Spleen (tissue), 11 donors: ENCODE data around the gene APOBEC3G. TPM values are rescaled to one million over a fixed set of nuclear protein-coding genes. Genes with fewer than 3 reads are reported as not detected.

Experiments
- DNase-seq: peaks from one replicate; pipeline ENCODE4 v3.0.0-alpha.2; 2020
- H3K27ac ChIP-seq, 8 donors: fragments of 200-600 bp; sonication (generic) in 7 of 8; 1 replicate in 4 of 8; 2 replicates in 4 of 8; pipeline versions ENCODE4 v1.5.0 to v1.8.0; 2016 to 2021; ENCODE audit warnings: inconsistent platforms in 4 of 8, mild to moderate bottlenecking in 4 of 8, moderate library complexity in 1 of 8
- H3K27me3 ChIP-seq, 7 donors: fragments of 200-600 bp; sonication (generic) in 6 of 7; replicated peaks in 1 of 7; 1 replicate in 4 of 7; 2 replicates in 3 of 7; pipeline versions ENCODE4 v1.5.0 to v1.8.0; 2016 to 2021; ENCODE audit warnings: inconsistent platforms in 3 of 7, mild to moderate bottlenecking in 1 of 7
- H3K36me3 ChIP-seq, 6 donors: fragments of 200-600 bp; sonication (generic) in 5 of 6; 1 replicate in 4 of 6; 2 replicates in 2 of 6; pipeline versions ENCODE4 v1.5.0 to v1.8.0; 2016 to 2021; ENCODE audit warnings: inconsistent platforms in 2 of 6
- H3K4me1 ChIP-seq, 6 donors: fragments of 200-600 bp; sonication (generic) in 5 of 6; 1 replicate in 3 of 6; 2 replicates in 3 of 6; pipeline versions ENCODE4 v1.5.0 to v1.8.0; 2016 to 2021; ENCODE audit warnings: inconsistent platforms in 3 of 6
- H3K4me3 ChIP-seq, 8 donors: fragments of 200-600 bp; sonication (generic) in 7 of 8; 1 replicate in 4 of 8; 2 replicates in 4 of 8; pipeline versions ENCODE4 v1.5.0 to v1.8.0; 2016 to 2021; ENCODE audit warnings: inconsistent platforms in 4 of 8, mild to moderate bottlenecking in 4 of 8, moderate library complexity in 2 of 8
- H3K9me3 ChIP-seq, 8 donors: fragments of 200-600 bp; sonication (generic) in 7 of 8; 1 replicate in 4 of 8; 2 replicates in 4 of 8; pipeline versions ENCODE4 v1.5.0 to v1.8.0; 2016 to 2021; ENCODE audit warnings: inconsistent platforms in 4 of 8
- POLR2A ChIP-seq, 3 donors: fragments of 450-650 bp; IDR thresholded peaks; one replicate each; pipeline ENCODE4 v1.5.1; 2017; ENCODE audit warnings: antibody characterized with exemption in 3 of 3, mild to moderate bottlenecking in 1 of 3
- POLR2AphosphoS5 ChIP-seq, 3 donors: sonication (generic); formaldehyde crosslinking; IDR thresholded peaks; one replicate each; pipeline ENCODE4 v1.5.1; 2017; ENCODE audit warnings: antibody characterized with exemption in 3 of 3
- WGBS, 5 donors: extraction: QIAGEN DNeasy Blood & Tissue Kit in 3 of 5; methylation state at CpG; one replicate each; pipeline versions ENCODE4 v1.1.5 to v1.1.7; 2013 to 2018; 5-methylcytosine and 5-hydroxymethylcytosine counted together
- intact Hi-C: fragments of 100-400 bp; cut with DNase I; formaldehyde crosslinking; loops from one replicate; pipeline ENCODE4 v1.15.0; 2023; ENCODE audit warnings: low total_unique reads
- polyA plus RNA-seq, 3 donors: library from polyadenylated mRNA; stranded (reverse); fragments of 200-250 nt; gene quantifications; one replicate each; pipeline ENCODE4 v1.2.1, GENCODE V29; 2013
- total RNA-seq, 7 donors: library from RNA; depleted of rRNA in 3 of 7; stranded (reverse); fragments of >200 nt in 3 of 7; fragmentation: NEBNext Ultra II Directional in 4 of 7; extraction: Animal tissue kit (Norgen Biotek cat#: 25700) in 4 of 7; gene quantifications; one replicate each; pipeline versions ENCODE4 v1.1.0 to v1.2.1, GENCODE V29; 2016 to 2021
- TF ChIP-seq, protein P1 (sequence below), 11 experiments: fragments of 200-600 bp in 7 of 11; fragments of 450-650 bp in 4 of 11; sonication (generic) in 4 of 11; IDR thresholded peaks in 8 of 11; conservative IDR thresholded peaks in 3 of 11; 1 replicate in 7 of 11; 2 replicates in 4 of 11; pipeline versions ENCODE4 v1.4.0 to v1.8.0; 2016 to 2021; ENCODE audit warnings: antibody characterized with exemption in 11 of 11, inconsistent platforms in 4 of 11, mild to moderate bottlenecking in 1 of 11
- donor health status: healthy with polysubstance abuse.
- donor health status: DM: no; HTN: no; CAD: no; lungs with moderate emphysema.
- donor health status: DM: no; HTN: no; CAD: no.
- donor health status: Bipolar disorder and iron deficiency.
- donor health status: healthy.
- donor health status: DM: no; HTN: no; CAD: no.
- donor health status: DM: yes; HTN: yes; CAD: no.

Gene APOBEC3G
- total and polyA plus RNA-seq, 10 donors: 44.3 to 72.8 (median 52.0) TPM

DNA sequence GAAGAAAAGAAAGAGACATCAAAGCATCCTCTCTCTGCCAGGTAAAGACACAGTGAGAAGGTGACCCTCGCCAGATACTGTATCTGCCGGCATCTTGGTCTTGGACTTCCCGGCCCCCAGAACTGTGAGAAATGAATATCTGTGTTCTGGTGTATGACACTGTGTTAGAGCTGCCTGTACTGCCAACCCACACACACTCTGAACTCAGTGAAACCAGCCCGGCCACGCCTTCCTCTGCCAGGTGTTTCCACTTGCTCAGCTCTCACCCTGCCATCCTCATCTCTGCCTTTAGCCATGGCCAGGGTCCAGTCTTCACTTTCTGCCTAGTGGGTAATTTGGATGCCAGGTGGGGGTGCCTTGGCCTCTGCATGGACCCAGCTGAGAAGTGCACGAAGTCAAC lies 51.4 kb downstream of the APOBEC3G start:
- Histone ChIP-seq H3K27me3 (no peaks in the 10 kb centered on the region), H3K9me3 (no peaks in the 10 kb centered on the region), H3K27ac (no peak overlapping the region), H3K4me1 (peaks cover 0 to 31% (median 11%) of the 10 kb centered on the region in 6 donors), H3K36me3 (peaks cover 0 to 39% (median 13%) of the 10 kb centered on the region in 6 donors), H3K4me3 (no peak overlapping the region)
- intact Hi-C loops: no loop called here
- WGBS, 5 donors: 83 to 95% (median 88%) methylated on average over 6 of the region's 6 CpGs
- peak in 2 of 3 donors; percentile 10 to 16 for TF ChIP-seq POLR2AphosphoS5 (IDR thresholded peaks at IDR 0.05)
- TF ChIP-seq, protein P1, sequence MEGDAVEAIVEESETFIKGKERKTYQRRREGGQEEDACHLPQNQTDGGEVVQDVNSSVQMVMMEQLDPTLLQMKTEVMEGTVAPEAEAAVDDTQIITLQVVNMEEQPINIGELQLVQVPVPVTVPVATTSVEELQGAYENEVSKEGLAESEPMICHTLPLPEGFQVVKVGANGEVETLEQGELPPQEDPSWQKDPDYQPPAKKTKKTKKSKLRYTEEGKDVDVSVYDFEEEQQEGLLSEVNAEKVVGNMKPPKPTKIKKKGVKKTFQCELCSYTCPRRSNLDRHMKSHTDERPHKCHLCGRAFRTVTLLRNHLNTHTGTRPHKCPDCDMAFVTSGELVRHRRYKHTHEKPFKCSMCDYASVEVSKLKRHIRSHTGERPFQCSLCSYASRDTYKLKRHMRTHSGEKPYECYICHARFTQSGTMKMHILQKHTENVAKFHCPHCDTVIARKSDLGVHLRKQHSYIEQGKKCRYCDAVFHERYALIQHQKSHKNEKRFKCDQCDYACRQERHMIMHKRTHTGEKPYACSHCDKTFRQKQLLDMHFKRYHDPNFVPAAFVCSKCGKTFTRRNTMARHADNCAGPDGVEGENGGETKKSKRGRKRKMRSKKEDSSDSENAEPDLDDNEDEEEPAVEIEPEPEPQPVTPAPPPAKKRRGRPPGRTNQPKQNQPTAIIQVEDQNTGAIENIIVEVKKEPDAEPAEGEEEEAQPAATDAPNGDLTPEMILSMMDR (IDR thresholded peaks at IDR 0.05 in 8 of 11, conservative IDR thresholded peaks at IDR 0.05 in 3 of 11): no peak
- TF ChIP-seq POLR2A (IDR thresholded peaks at IDR 0.05): no peak
- DNase-seq: peak; percentile 56

DNA sequence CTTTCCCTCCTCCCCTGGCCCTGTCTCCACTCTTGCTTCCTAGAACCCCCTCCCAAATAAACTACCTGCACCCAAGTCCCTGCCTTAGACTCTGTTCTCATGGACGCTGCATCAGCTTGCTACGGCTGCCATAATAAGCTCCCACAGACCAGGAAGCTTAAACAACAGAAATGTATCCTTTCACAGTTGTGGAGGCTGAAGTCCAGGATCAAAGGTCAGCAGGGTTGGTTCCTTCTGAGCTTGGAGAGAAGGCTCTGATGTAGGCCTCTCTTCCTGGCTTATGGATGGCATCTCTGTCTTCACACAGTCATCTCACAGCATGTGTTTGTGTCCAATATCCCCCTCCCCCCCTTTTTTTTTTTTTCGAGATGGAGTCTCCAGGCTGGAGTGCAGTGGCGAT lies 52.0 kb downstream of the APOBEC3G start:
- TF ChIP-seq POLR2A (IDR thresholded peaks at IDR 0.05) (no peak), POLR2AphosphoS5 (IDR thresholded peaks at IDR 0.05) (no peak)
- TF ChIP-seq, protein P1 (IDR thresholded peaks at IDR 0.05 in 8 of 11, conservative IDR thresholded peaks at IDR 0.05 in 3 of 11): no peak
- no peaks in the 10 kb centered on the region for H3K27me3 ChIP-seq
- no peak overlapping the region for H3K27ac ChIP-seq
- H3K4me1 ChIP-seq: peaks cover 0 to 25% (median 9%) of the 10 kb centered on the region in 6 donors
- intact Hi-C loops: no loop called here
- no peaks in the 10 kb centered on the region for H3K9me3 ChIP-seq
- no peak for DNase-seq
- H3K4me3 ChIP-seq: no peak overlapping the region
- peaks cover 0 to 45% (median 19%) of the 10 kb centered on the region in 6 donors for H3K36me3 ChIP-seq
- 77 to 95% (median 86%) methylated on average over 4 of the region's 4 CpGs for WGBS, 5 donors

DNA sequence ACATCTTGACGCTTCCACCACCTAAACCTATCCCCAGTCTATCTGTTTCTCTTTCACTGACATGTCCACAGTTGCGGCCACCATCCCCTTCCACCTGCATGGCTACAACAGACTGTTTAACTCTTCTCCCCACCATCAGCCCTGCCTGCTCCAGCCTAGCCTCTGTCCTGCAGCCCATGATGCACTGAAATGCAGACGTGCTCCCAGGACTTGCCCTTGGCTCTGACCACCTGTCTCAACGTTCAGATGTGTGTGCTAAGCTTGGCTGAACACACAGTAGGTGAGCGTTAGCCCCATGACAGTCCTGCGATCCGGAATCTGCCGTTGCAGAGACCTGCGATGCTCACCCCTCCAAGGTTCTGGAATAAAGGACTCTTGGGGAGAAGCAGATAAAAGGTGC lies 52.7 kb downstream of the APOBEC3G start:
- Histone ChIP-seq H3K27ac (no peak overlapping the region), H3K4me3 (no peak overlapping the region), H3K27me3 (no peaks in the 10 kb centered on the region), H3K9me3 (no peaks in the 10 kb centered on the region), H3K36me3 (peaks cover 0 to 52% (median 24%) of the 10 kb centered on the region in 6 donors), H3K4me1 (peaks cover 0 to 22% (median 9%) of the 10 kb centered on the region in 6 donors)
- TF ChIP-seq POLR2A (IDR thresholded peaks at IDR 0.05): no peak
- peak in 2 of 3 donors; percentile 30 to 35 for TF ChIP-seq POLR2AphosphoS5 (IDR thresholded peaks at IDR 0.05)
- TF ChIP-seq, protein P1 (IDR thresholded peaks at IDR 0.05 in 8 of 11, conservative IDR thresholded peaks at IDR 0.05 in 3 of 11): no peak
- 88 to 96% (median 93%) methylated on average over 6 to 9 of the region's 9 CpGs for WGBS, 5 donors
- DNase-seq: no peak
- intact Hi-C loops: no loop called here

DNA sequence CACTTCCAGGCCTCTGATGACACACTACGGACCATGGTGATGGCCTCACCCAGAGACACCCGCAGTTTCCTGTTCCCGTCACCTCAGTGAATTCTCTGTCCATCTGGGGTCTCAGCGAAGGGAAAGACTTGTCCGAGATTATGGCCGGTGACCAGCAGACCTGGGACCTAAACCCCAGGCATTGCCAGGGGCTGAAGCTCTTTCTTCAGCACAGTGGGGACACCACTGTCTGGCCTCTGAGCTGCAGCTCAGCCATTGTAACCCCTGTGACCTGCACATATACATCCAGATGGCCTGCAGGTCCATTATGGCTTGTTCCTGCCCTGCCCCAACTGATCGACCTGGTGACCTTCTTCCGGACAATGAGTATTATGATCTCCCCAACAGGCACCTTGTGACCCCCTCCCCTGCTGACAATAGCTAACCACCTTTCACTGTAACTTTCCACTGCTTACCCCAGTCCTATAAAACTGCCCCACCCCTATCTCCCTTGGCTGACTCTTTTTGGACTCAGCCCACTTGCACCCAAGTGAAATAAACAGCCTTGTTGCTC lies 53.2 kb downstream of the APOBEC3G start:
- WGBS, 5 donors: 85 to 94% (median 86%) methylated on average over 8 of the region's 8 CpGs
- Histone ChIP-seq H3K36me3 (peaks cover 0 to 56% (median 24%) of the 10 kb centered on the region in 6 donors), H3K9me3 (no peaks in the 10 kb centered on the region), H3K27me3 (no peaks in the 10 kb centered on the region), H3K4me3 (no peak overlapping the region), H3K27ac (peak overlapping the region in 1 of 8 donors; percentile 58), H3K4me1 (peaks cover 0 to 22% (median 9%) of the 10 kb centered on the region in 6 donors)
- DNase-seq: no peak
- intact Hi-C loops: no loop called here
- TF ChIP-seq POLR2A (IDR thresholded peaks at IDR 0.05): no peak
- no peak for TF ChIP-seq POLR2AphosphoS5 (IDR thresholded peaks at IDR 0.05)
- TF ChIP-seq, protein P1 (IDR thresholded peaks at IDR 0.05 in 8 of 11, conservative IDR thresholded peaks at IDR 0.05 in 3 of 11): no peak
